ENCODE measurements around the gene RCSD1.

RCSD1 gene

GRCh38 chr1:167683641-167684502 is 53.8 kb downstream of the RCSD1 start:
- no peak for TF ChIP-seq CTCF (conservative IDR thresholded peaks at IDR 0.05; ENCODE audit: low read depth, low read length)
- H3K4me3 ChIP-seq (ENCODE audit: low read length), result no peak overlapping the region
- DNase-seq (ENCODE audit: low read depth), result no peak

- DNase-seq (ENCODE audit: low read depth), result no peak
- no peak overlapping the region for H3K4me3 ChIP-seq (ENCODE audit: low read length)
- no peak for TF ChIP-seq CTCF (conservative IDR thresholded peaks at IDR 0.05; ENCODE audit: low read depth, low read length)
Observed at GRCh38 chr1:167685844-167686243, 55.8 kb downstream of the RCSD1 start.

GRCh38 chr1:167687919-167688519 is 58.0 kb downstream of the RCSD1 start:
- H3K4me3 ChIP-seq (ENCODE audit: low read length), result no peak overlapping the region
- peak; percentile 91 for TF ChIP-seq CTCF (conservative IDR thresholded peaks at IDR 0.05; ENCODE audit: low read depth, low read length)
- DNase-seq (ENCODE audit: low read depth), result peak; percentile 27

- TF ChIP-seq CTCF (conservative IDR thresholded peaks at IDR 0.05; ENCODE audit: low read depth, low read length), result no peak
Observed at GRCh38 chr1:167689567-167689920, 59.5 kb downstream of the RCSD1 start.

GRCh38 chr1:167690053-167690452 is 60.0 kb downstream of the RCSD1 start:
- no peak for TF ChIP-seq CTCF (conservative IDR thresholded peaks at IDR 0.05; ENCODE audit: low read depth, low read length)

More at GRCh38 chr1:167689567-167689920, 59.5 kb downstream of the RCSD1 start:
- no peak overlapping the region for H3K4me3 ChIP-seq (ENCODE audit: low read length)
- DNase-seq (ENCODE audit: low read depth), result no peak

GRCh38 chr1:167693425-167694045 is 63.5 kb downstream of the RCSD1 start:
- H3K4me3 ChIP-seq (ENCODE audit: low read length), result no peak overlapping the region
- no peak for TF ChIP-seq CTCF (conservative IDR thresholded peaks at IDR 0.05; ENCODE audit: low read depth, low read length)
- no peak for DNase-seq (ENCODE audit: low read depth)

More at GRCh38 chr1:167690053-167690452, 60.0 kb downstream of the RCSD1 start:
- no peak overlapping the region for H3K4me3 ChIP-seq (ENCODE audit: low read length)
- DNase-seq (ENCODE audit: low read depth), result no peak
